HCT116 (cell line): ENCODE results near the gene GAK. TPM values are rescaled to one million over a fixed set of nuclear protein-coding genes. Genes with fewer than 3 reads are reported as not detected.

Source experiments
- ATAC-seq: fragments of 200-7000 bp; cut with Tn5 transposase; 2 replicates; pipeline ENCODE4 v1.9.1; 2020; ENCODE audit warnings: mild to moderate bottlenecking, moderate library complexity
- BruUV-seq: library from RNA; stranded (reverse); fragments of 400-500 nt; replicated peaks from 2 replicates; lab custom pipeline; 2021; lab: Mats Ljungman, UMichigan
- CTCF ChIA-PET: fragments of 300-600 bp; sonication (Branson Sonifier 250); formaldehyde crosslinking; loops from one replicate; lab custom pipeline; 2021; ENCODE audit warnings: antibody characterized with exemption; lab: Charles Lee
- POLR2A ChIA-PET: fragments of 300-600, 350-600 bp; sonication (Branson Sonifier 250); formaldehyde crosslinking; loops from one replicate; lab custom pipeline; 2021; ENCODE audit warnings: antibody characterized with exemption; lab: Charles Lee
- RAD21 ChIA-PET, 2 experiments: fragments of 300-600 bp; sonication (Branson Sonifier 250); formaldehyde crosslinking; loops; one replicate each; lab custom pipeline; 2023; ENCODE audit warnings: low total read pairs in 2 of 2; ENCODE audit not compliant: uncharacterized antibody in 2 of 2, unreplicated experiment in 2 of 2, low non-redundant PET in 1 of 2; lab: Charles Lee
- DNase-seq: peaks from one replicate; pipeline ENCODE4 v3.0.0-alpha.2; 2010; ENCODE audit warnings: low read depth, low spot score
- H2AFZ ChIP-seq: fragments of 200-600 bp; shearing (Covaris generic), sonication (generic); 2 replicates; pipeline ENCODE4 v1.6.1; 2017; ENCODE audit warnings: low read depth, mixed run types, mixed read lengths, antibody characterized with exemption, low read length; ENCODE audit not compliant: poor library complexity, severe bottlenecking
- H3K27ac ChIP-seq: 2 replicates; pipeline ENCODE4 v1.5.1; 2012; ENCODE audit warnings: low read depth, low read length
- H3K27me3 ChIP-seq: fragments of 200-600 bp; sonication (generic); 2 replicates; pipeline ENCODE4 v1.6.1; 2016; ENCODE audit warnings: mixed run types, low read length, mixed read lengths; ENCODE audit not compliant: insufficient read depth
- H3K36me3 ChIP-seq, 2 experiments: fragments of 200-500 bp in 1 of 2; fragments of 200-600 bp in 1 of 2; sonication (Bioruptor generic) in 1 of 2; sonication (generic) in 1 of 2; 2 replicates each; pipeline versions ENCODE4 v1.5.1 to v1.6.1; 2014 to 2016; ENCODE audit warnings: low read length in 2 of 2, inconsistent platforms in 1 of 2, mixed read lengths in 1 of 2, mixed run types in 1 of 2; ENCODE audit not compliant: insufficient read depth in 2 of 2, control insufficient read depth in 1 of 2
- H3K4me1 ChIP-seq, 2 experiments: fragments of 200-600 bp in 1 of 2; sonication (generic) in 1 of 2; 2 replicates each; pipeline versions ENCODE4 v1.5.1 to v1.6.1; 2012 to 2017; ENCODE audit warnings: low read length in 2 of 2, inconsistent platforms in 1 of 2, mild to moderate bottlenecking in 1 of 2, mixed read lengths in 1 of 2, mixed run types in 1 of 2, moderate library complexity in 1 of 2; ENCODE audit not compliant: insufficient read depth in 2 of 2, control insufficient read depth in 1 of 2
- H3K4me2 ChIP-seq: fragments of 200-600 bp; sonication (generic); 2 replicates; pipeline ENCODE4 v1.6.1; 2017; ENCODE audit warnings: mixed run types, low read length, mixed read lengths
- H3K4me3 ChIP-seq, 2 experiments: fragments of 200-600 bp in 1 of 2; sonication (generic) in 1 of 2; replicated peaks in 1 of 2; 2 replicates each; pipeline ENCODE4 v1.5.1; 2011 to 2016; ENCODE audit warnings: low read length in 2 of 2, control low read depth in 1 of 2, low read depth in 1 of 2, mild to moderate bottlenecking in 1 of 2, mixed read lengths in 1 of 2, mixed run types in 1 of 2
- H3K79me2 ChIP-seq: fragments of 200-600 bp; sonication (generic); 2 replicates; pipeline ENCODE4 v1.6.1; 2017; ENCODE audit warnings: mild to moderate bottlenecking, mixed run types, low read length, moderate library complexity, mixed read lengths; ENCODE audit not compliant: insufficient read depth
- H3K9ac ChIP-seq: fragments of 200-600 bp; sonication (generic); 2 replicates; pipeline ENCODE4 v1.6.1; 2016; ENCODE audit warnings: low read length, mixed read lengths
- H3K9me2 ChIP-seq: fragments of 200-600 bp; sonication (generic), shearing (Covaris generic); 2 replicates; pipeline ENCODE4 v1.6.1; 2017; ENCODE audit warnings: mixed run types, mild to moderate bottlenecking, moderate library complexity; ENCODE audit not compliant: insufficient read depth
- H3K9me3 ChIP-seq, 2 experiments: fragments of 200-500 bp in 1 of 2; fragments of 200-600 bp in 1 of 2; sonication (Bioruptor generic) in 1 of 2; sonication (generic) in 1 of 2; 2 replicates each; pipeline ENCODE4 v1.6.1; 2014 to 2017; ENCODE audit warnings: low read length in 2 of 2, mixed read lengths in 2 of 2, inconsistent platforms in 1 of 2, low read depth in 1 of 2, mild to moderate bottlenecking in 1 of 2, mixed run types in 1 of 2, moderate library complexity in 1 of 2; ENCODE audit not compliant: control insufficient read depth in 1 of 2, insufficient read depth in 1 of 2
- H4K20me1 ChIP-seq: fragments of 200-600 bp; sonication (generic), shearing (Covaris generic); 2 replicates; pipeline ENCODE4 v1.6.1; 2017; ENCODE audit warnings: mixed run types, mild to moderate bottlenecking, moderate library complexity; ENCODE audit not compliant: insufficient read depth
- EZH2phosphoT487 ChIP-seq: fragments of 200-600 bp; IDR thresholded peaks from 2 replicates; pipeline ENCODE4 v1.6.1; 2018; ENCODE audit warnings: antibody characterized with exemption, borderline replicate concordance
- MAX ChIP-seq: IDR thresholded peaks from 2 replicates; pipeline ENCODE4 v1.6.1; 2012
- ZFX ChIP-seq: fragments of 450-650 bp; IDR thresholded peaks from 2 replicates; pipeline ENCODE4 v1.6.1; 2017
- intact Hi-C: fragments of 100-400 bp; cut with micrococcal nuclease; formaldehyde crosslinking; loops from 2 replicates; pipeline ENCODE4 v1.10.0; 2022
- total RNA-seq: library from RNA; stranded (reverse); gene quantifications from one replicate; pipeline ENCODE4 v1.2.1, GENCODE V29; 2021; ENCODE audit not compliant: unreplicated experiment

The GAK gene
- total RNA-seq, 1 experiment from 2014 or later = 123 TPM

- ChIA-PET POLR2A (no interaction called here), CTCF (no interaction called here), RAD21 (no interaction called here)
- Histone ChIP-seq H3K79me2 (no peaks in the 10 kb centered on the region), H3K9ac (no peak overlapping the region), H2AFZ (no peak overlapping the region), H3K4me2 (no peak overlapping the region), H3K4me1 (no peaks in the 10 kb centered on the region), H3K27me3 (no peaks in the 10 kb centered on the region), H4K20me1 (no peaks in the 10 kb centered on the region), H3K4me3 (no peak overlapping the region), H3K9me3 (no peaks in the 10 kb centered on the region), H3K27ac (no peak overlapping the region), H3K36me3 (peaks cover 9 to 20% of the 10 kb centered on the region in 2 experiments), H3K9me2 (no peaks in the 10 kb centered on the region)
- DNase-seq (no peak), ATAC-seq (no peak)
- no TSS peak for BruUV-seq
- intact Hi-C loops = no loop called here
- TF ChIP-seq ZFX = no peak
- TF ChIP-seq EZH2phosphoT487 = no peak
Measured at GRCh38 chr4:858041-858481, 74.1 kb downstream of the GAK start.

GRCh38 chr4:857461-857860, 74.7 kb downstream of the GAK start:
- Histone ChIP-seq H3K27me3 (no peaks in the 10 kb centered on the region), H3K9me3 (no peaks in the 10 kb centered on the region), H3K36me3 (peaks cover 5 to 18% of the 10 kb centered on the region in 2 experiments; a peak in 3 of 4 replicates)
- TF ChIP-seq MAX = no peak
- TF ChIP-seq, all 23 proteins: peak for 0
- Histone ChIP-seq H3K27ac (no peak overlapping the region), H4K20me1 (no peaks in the 10 kb centered on the region), H3K4me3 (no peak overlapping the region), H3K4me2 (no peak overlapping the region), H3K4me1 (no peaks in the 10 kb centered on the region), H3K9ac (no peak overlapping the region), H3K9me2 (no peaks in the 10 kb centered on the region), H2AFZ (no peak overlapping the region), H3K79me2 (no peaks in the 10 kb centered on the region)
- POLR2A ChIA-PET = no interaction called here
- RAD21 ChIA-PET = no interaction called here
- CTCF ChIA-PET = no interaction called here
- no peak for ATAC-seq
- BruUV-seq = no TSS peak
- intact Hi-C loops = no loop called here
- DNase-seq = no peak
